Ovary (tissue), 9 donors: Measurements from ENCODE around the gene GNRH2. TPM values are rescaled to one million over a fixed set of nuclear protein-coding genes. Genes with fewer than 3 reads are reported as not detected.
"Not testable (repeated sequence)": the region's sequence is repeated elsewhere in the genome, so short reads cannot be mapped to it uniquely, and the experiment has no call there.

ENCODE experiments used
- DNase-seq, 5 donors: peaks; one replicate each; pipeline ENCODE4 v3.0.0-alpha.2; 2019 to 2020
- H3K27ac ChIP-seq, 2 donors: fragments of 200-600 bp; one replicate each; pipeline versions ENCODE4 v1.5.1 to v1.8.0; 2019 to 2022
- H3K27me3 ChIP-seq: fragments of 200-600 bp; one replicate; pipeline ENCODE4 v1.8.0; 2022
- H3K36me3 ChIP-seq: fragments of 200-600 bp; sonication (generic); one replicate; pipeline ENCODE4 v1.5.1; 2019
- H3K4me1 ChIP-seq: one replicate; pipeline ENCODE4 v1.8.1; 2013; ENCODE audit warnings: mild to moderate bottlenecking, moderate library complexity; ENCODE audit not compliant: insufficient read depth
- H3K4me3 ChIP-seq: fragments of 200-600 bp; sonication (generic); one replicate; pipeline ENCODE4 v1.5.1; 2017
- H3K9me3 ChIP-seq, 2 donors: fragments of 200-600 bp in 1 of 2; sonication (generic) in 1 of 2; one replicate each; pipeline versions ENCODE4 v1.5.1 to v1.8.1; 2013 to 2019; ENCODE audit warnings: mild to moderate bottlenecking in 1 of 2, moderate library complexity in 1 of 2
- CTCF ChIP-seq, 3 donors: fragments of 450-650 bp in 2 of 3; fragments of 200-600 bp in 1 of 3; IDR thresholded peaks; one replicate each; pipeline versions ENCODE4 v1.5.1 to v1.8.0; 2016 to 2022; ENCODE audit warnings: antibody characterized with exemption in 3 of 3, mild to moderate bottlenecking in 1 of 3
- EP300 ChIP-seq: sonication (generic); formaldehyde crosslinking; IDR thresholded peaks from one replicate; pipeline ENCODE4 v1.6.1; 2017; ENCODE audit warnings: antibody characterized with exemption
- POLR2A ChIP-seq: fragments of 450-650 bp; IDR thresholded peaks from one replicate; pipeline ENCODE4 v1.6.1; 2017; ENCODE audit warnings: antibody characterized with exemption, mild to moderate bottlenecking, moderate library complexity
- WGBS, 3 donors: extraction: QIAGEN DNeasy Blood & Tissue Kit in 1 of 3; methylation state at CpG; one replicate each; pipeline versions ENCODE4 v1.1.5 to v1.1.7; 2013 to 2017; 5-methylcytosine and 5-hydroxymethylcytosine counted together
- intact Hi-C, 4 donors: fragments of 100-400 bp; cut with DNase I; formaldehyde crosslinking; loops; one replicate each; pipeline versions ENCODE4 v1.11.0 to v1.15.1; 2022 to 2023
- polyA plus RNA-seq, 2 donors: library from polyadenylated mRNA; stranded (reverse); fragments of 200-250 nt in 1 of 2; fragments of 350-450 nt in 1 of 2; fragmentation: Illumina TruSeq in 1 of 2; extraction: RNeasy Lipid Tissue Mini Kit (QIAGEN cat#74804) in 1 of 2; gene quantifications; one replicate each; pipeline ENCODE4 v1.2.3, GENCODE V29; 2013 to 2014
- total RNA-seq, 7 donors: library from RNA; depleted of rRNA in 2 of 7; stranded (reverse); fragments of >200 nt in 2 of 7; fragmentation: NEBNext Ultra II Directional in 3 of 7; extraction: Animal tissue kit (Norgen Biotek cat#: 25700) in 3 of 7; gene quantifications; one replicate each; pipeline versions ENCODE4 v1.1.0 to v1.2.4, GENCODE V29; 2016 to 2023
- donor health status: DM: no; HTN: no; CAD: no; lungs with moderate emphysema.
- donor health status: DM: no; HTN: no; CAD: no.
- donor health status: Bipolar disorder and iron deficiency.
- donor health status: DM: yes; HTN: yes; CAD: no.
- donor health status: DM: no; HTN: no; CAD: no.
- donor health status: DM: yes; HTN: yes; CAD: no.

Gene GNRH2
- total and polyA plus RNA-seq, 9 donors, result 0.73 to 2.2 (median 0.97) TPM; not detected in 3

- WGBS, 3 donors, result 97 to 98% (median 97%) methylated on average over 7 of the region's 7 CpGs
- no peak for DNase-seq
- Histone ChIP-seq H3K27ac (no peak overlapping the region), H3K27me3 (no peaks in the 10 kb centered on the region), H3K4me3 (no peak overlapping the region), H3K9me3 (no peaks in the 10 kb centered on the region), H3K4me1 (no peaks in the 10 kb centered on the region), H3K36me3 (no peaks in the 10 kb centered on the region)
- intact Hi-C loops, result no loop called here
- no peak for TF ChIP-seq EP300
- no peak for TF ChIP-seq CTCF (IDR thresholded peaks at IDR 0.05)
- no peak for TF ChIP-seq POLR2A
Measured at GRCh38 chr20:3014179-3014578, 29.2 kb upstream of the GNRH2 start.

GRCh38 chr20:3014662-3015061 is 28.8 kb upstream of the GNRH2 start:
- H3K36me3 ChIP-seq, result no peaks in the 10 kb centered on the region
- H3K27ac ChIP-seq, result no peak overlapping the region
- no peaks in the 10 kb centered on the region for H3K27me3 ChIP-seq
- no peak overlapping the region for H3K4me3 ChIP-seq
- no peaks in the 10 kb centered on the region for H3K9me3 ChIP-seq
- H3K4me1 ChIP-seq, result no peaks in the 10 kb centered on the region
- TF ChIP-seq POLR2A (no peak), EP300 (no peak), CTCF (IDR thresholded peaks at IDR 0.05) (no peak)
- intact Hi-C loops, result no loop called here
- 86 to 88% (median 86%) methylated on average over 3 of the region's 3 CpGs for WGBS, 3 donors
- no peak for DNase-seq

GRCh38 chr20:3015302-3015701 is 28.1 kb upstream of the GNRH2 start:
- DNase-seq, result not testable (repeated sequence)
- WGBS, 3 donors, result 94 to 98% (median 95%) methylated on average over 5 of the region's 5 CpGs

GRCh38 chr20:3021327-3021726 is 22.1 kb upstream of the GNRH2 start:
- DNase-seq, result no peak
- Histone ChIP-seq H3K27ac (no peak overlapping the region), H3K36me3 (no peaks in the 10 kb centered on the region), H3K4me3 (no peak overlapping the region), H3K9me3 (no peaks in the 10 kb centered on the region), H3K4me1 (no peaks in the 10 kb centered on the region), H3K27me3 (no peaks in the 10 kb centered on the region)
- WGBS, 3 donors, result 89 to 96% (median 91%) methylated on average over 4 of the region's 4 CpGs
- TF ChIP-seq CTCF (IDR thresholded peaks at IDR 0.05), result no peak
- no peak for TF ChIP-seq POLR2A
- no peak for TF ChIP-seq EP300
- intact Hi-C loops, result no loop called here

More at GRCh38 chr20:3015302-3015701, 28.1 kb upstream of the GNRH2 start:
- H3K4me3 ChIP-seq, intact Hi-C loops, H3K36me3 ChIP-seq, H3K4me1 ChIP-seq, H3K27ac ChIP-seq, H3K9me3 ChIP-seq, H3K27me3 ChIP-seq: not testable (repeated sequence)

- intact Hi-C loops, result no loop called here
Measured at GRCh38 chr20:3021777-3022176, 21.6 kb upstream of the GNRH2 start.

GRCh38 chr20:3022559-3023490 is 20.6 kb upstream of the GNRH2 start:
- H3K27ac ChIP-seq, H3K36me3 ChIP-seq, intact Hi-C loops, H3K9me3 ChIP-seq, H3K4me1 ChIP-seq, H3K27me3 ChIP-seq, H3K4me3 ChIP-seq, DNase-seq: not testable (repeated sequence)
- WGBS, 3 donors, result 52 to 63% (median 58%) methylated on average over 20 of the region's 20 CpGs

More at GRCh38 chr20:3021777-3022176, 21.6 kb upstream of the GNRH2 start:
- Histone ChIP-seq H3K27me3 (no peaks in the 10 kb centered on the region), H3K27ac (no peak overlapping the region), H3K4me3 (no peak overlapping the region), H3K4me1 (no peaks in the 10 kb centered on the region), H3K36me3 (no peaks in the 10 kb centered on the region), H3K9me3 (no peaks in the 10 kb centered on the region)
- DNase-seq, result no peak
- TF ChIP-seq CTCF (IDR thresholded peaks at IDR 0.05), result no peak
- no peak for TF ChIP-seq EP300
- no peak for TF ChIP-seq POLR2A
- WGBS, 3 donors, result 96 to 98% (median 96%) methylated on average over 5 of the region's 5 CpGs
